SK-N-SH (cell line): Measurements from ENCODE around the gene HNF1A. TPM values are rescaled to one million over a fixed set of nuclear protein-coding genes. Genes with fewer than 3 reads are reported as not detected.

Experiments
- CTCF ChIA-PET: fragments of 300-600, 350-600 bp; formaldehyde crosslinking; extraction: SDS; loops from one replicate; lab custom pipeline; 2021; lab: Yijun Ruan, JAX
- POLR2A ChIA-PET: fragments of 350-600 bp; sonication (Branson Sonifier 250); formaldehyde crosslinking; extraction: SDS; loops from one replicate; lab custom pipeline; 2020; ENCODE audit warnings: antibody characterized with exemption, inconsistent platforms; lab: Yijun Ruan, JAX
- DNase-seq: peaks from one replicate; pipeline ENCODE4 v3.0.0; 2012
- H2AFZ ChIP-seq: fragments of 200-600 bp; sonication (generic); 2 replicates; pipeline ENCODE4 v1.8.1; 2016; ENCODE audit warnings: antibody characterized with exemption, mild to moderate bottlenecking, low read depth
- H3F3A ChIP-seq: fragments of 200-600 bp; sonication (generic); replicated peaks from 2 replicates; pipeline ENCODE3; 2016; ENCODE audit warnings: antibody characterized with exemption, mild to moderate bottlenecking; ENCODE audit not compliant: insufficient read depth
- H3K27ac ChIP-seq, 2 experiments: fragments of 200-500 bp in 1 of 2; fragments of 200-600 bp in 1 of 2; sonication (Bioruptor generic) in 1 of 2; sonication (generic), shearing (Covaris generic) in 1 of 2; 2 replicates each; pipeline versions ENCODE4 v1.5.1 to v1.6.1; 2014 to 2016; ENCODE audit warnings: low read depth in 2 of 2, inconsistent platforms in 1 of 2, low read length in 1 of 2, mild to moderate bottlenecking in 1 of 2, mixed read lengths in 1 of 2
- H3K27me3 ChIP-seq: fragments of 200-600 bp; sonication (generic), shearing (Covaris generic); 2 replicates; pipeline ENCODE4 v1.6.1; 2016; ENCODE audit warnings: mixed run types; ENCODE audit not compliant: insufficient read depth
- H3K36me3 ChIP-seq, 2 experiments: fragments of 200-500 bp in 1 of 2; fragments of 200-600 bp in 1 of 2; sonication (Bioruptor generic) in 1 of 2; sonication (generic) in 1 of 2; replicated peaks in 1 of 2; 2 replicates each; pipeline versions ENCODE3 to v1.5.1; 2014 to 2016; ENCODE audit warnings: low read length in 1 of 2, mild to moderate bottlenecking in 1 of 2; ENCODE audit not compliant: insufficient read depth in 2 of 2, control insufficient read depth in 1 of 2
- H3K4me1 ChIP-seq, 2 experiments: fragments of 200-500 bp in 1 of 2; fragments of 200-600 bp in 1 of 2; sonication (Bioruptor generic) in 1 of 2; sonication (generic), shearing (Covaris generic) in 1 of 2; 2 replicates each; pipeline versions ENCODE4 v1.5.1 to v1.6.1; 2014 to 2016; ENCODE audit warnings: low read depth in 1 of 2, low read length in 1 of 2, mixed run types in 1 of 2; ENCODE audit not compliant: insufficient read depth in 2 of 2, control insufficient read depth in 1 of 2
- H3K4me2 ChIP-seq: fragments of 200-600 bp; sonication (generic), shearing (Covaris generic); 2 replicates; pipeline ENCODE4 v1.6.1; 2017; ENCODE audit warnings: mixed run types
- H3K4me3 ChIP-seq, 2 experiments: fragments of 200-500 bp in 1 of 2; fragments of 200-600 bp in 1 of 2; sonication (Bioruptor generic) in 1 of 2; sonication (generic), shearing (Covaris generic) in 1 of 2; 2 replicates each; pipeline versions ENCODE4 v1.5.1 to v1.8.1; 2014 to 2016; ENCODE audit warnings: low read depth in 2 of 2, inconsistent platforms in 1 of 2, low read length in 1 of 2, mild to moderate bottlenecking in 1 of 2, mixed read lengths in 1 of 2, moderate library complexity in 1 of 2
- H3K79me2 ChIP-seq: fragments of 200-600 bp; sonication (generic); 2 replicates; pipeline ENCODE4 v1.8.1; 2017; ENCODE audit warnings: mild to moderate bottlenecking; ENCODE audit not compliant: insufficient read depth
- H3K9ac ChIP-seq: fragments of 200-600 bp; sonication (generic); 2 replicates; pipeline ENCODE4 v1.6.1; 2017; ENCODE audit warnings: mixed run types
- H3K9me2 ChIP-seq: fragments of 200-600 bp; sonication (generic); 2 replicates; pipeline ENCODE4 v1.6.1; 2017; ENCODE audit warnings: mixed run types
- H3K9me3 ChIP-seq: fragments of 200-600 bp; sonication (generic); 2 replicates; pipeline ENCODE4 v1.6.1; 2017; ENCODE audit warnings: mixed run types, mild to moderate bottlenecking, moderate library complexity
- H4K20me1 ChIP-seq: fragments of 200-600 bp; sonication (generic); 2 replicates; pipeline ENCODE4 v1.6.1; 2017; ENCODE audit warnings: mild to moderate bottlenecking, mixed run types; ENCODE audit not compliant: insufficient read depth
- CHD2 ChIP-seq: fragments of 150-350 bp; IDR thresholded peaks from 2 replicates; pipeline ENCODE4 v1.6.1; 2018; ENCODE audit warnings: low read length; ENCODE audit not compliant: partially characterized antibody
- CTCF ChIP-seq: fragments of 200-600 bp; sonication (generic); IDR thresholded peaks from 2 replicates; pipeline ENCODE4 v1.6.1; 2017; ENCODE audit warnings: antibody characterized with exemption, mild to moderate bottlenecking, moderate library complexity
- ELF1 ChIP-seq: IDR thresholded peaks from 2 replicates; pipeline ENCODE4 v1.4.0; 2012
- FOXJ3 ChIP-seq: sonication (generic); formaldehyde crosslinking; IDR thresholded peaks from 2 replicates; pipeline ENCODE4 v1.5.1; 2020; ENCODE audit warnings: mild to moderate bottlenecking, missing genetic modification reagents
- FOXM1 ChIP-seq: IDR thresholded peaks from 2 replicates; pipeline ENCODE4 v1.4.0; 2012; ENCODE audit warnings: low read depth, mild to moderate bottlenecking
- IRF3 ChIP-seq: fragments of 150-350 bp; IDR thresholded peaks from 2 replicates; pipeline ENCODE4 v1.6.1; 2016; ENCODE audit warnings: mild to moderate bottlenecking, low read depth, low read length
- MAX ChIP-seq: IDR thresholded peaks from 2 replicates; pipeline ENCODE4 v1.4.0; 2012; ENCODE audit warnings: low read depth
- MXI1 ChIP-seq: IDR thresholded peaks from 2 replicates; pipeline ENCODE4 v1.6.1; 2012; ENCODE audit warnings: mild to moderate bottlenecking, low read depth, low read length, improper control_type of control experiment
- RCOR1 ChIP-seq: fragments of 150-350 bp; IDR thresholded peaks from 2 replicates; pipeline ENCODE4 v1.6.1; 2017; ENCODE audit warnings: antibody characterized with exemption, low read length
- REST ChIP-seq: IDR thresholded peaks from 2 replicates; pipeline ENCODE4 v1.6.1; 2012; ENCODE audit warnings: mild to moderate bottlenecking, low read depth, low read length, moderate library complexity
- RXRA ChIP-seq: IDR thresholded peaks from 2 replicates; pipeline ENCODE4 v1.4.0; 2012; ENCODE audit warnings: low read depth, mild to moderate bottlenecking, borderline replicate concordance
- SMC3 ChIP-seq: IDR thresholded peaks from 2 replicates; pipeline ENCODE4 v1.6.1; 2012; ENCODE audit warnings: low read depth, low read length, improper control_type of control experiment
- TAF1 ChIP-seq: IDR thresholded peaks from 2 replicates; pipeline ENCODE4 v1.6.1; 2012; ENCODE audit warnings: low read depth, mild to moderate bottlenecking, low read length, moderate library complexity, borderline replicate concordance
- TCF12 ChIP-seq: IDR thresholded peaks from 2 replicates; pipeline ENCODE4 v1.4.0; 2012
- TEAD4 ChIP-seq: IDR thresholded peaks from 2 replicates; pipeline ENCODE4 v1.4.0; 2012; ENCODE audit warnings: mild to moderate bottlenecking, borderline replicate concordance; ENCODE audit not compliant: insufficient read depth
- USF2 ChIP-seq: fragments of 150-350 bp; IDR thresholded peaks from 2 replicates; pipeline ENCODE4 v1.6.1; 2017; ENCODE audit warnings: antibody characterized with exemption, low read length, low read depth, borderline replicate concordance
- WGBS: methylation state at CpG from one replicate; pipeline ENCODE4 v1.1.6; 2017; ENCODE audit warnings: low lambda C conversion rate; 5-methylcytosine and 5-hydroxymethylcytosine counted together
- polyA plus RNA-seq, 3 experiments: library from polyadenylated mRNA; depleted of rRNA; stranded (reverse); fragments of >200 nt; gene quantifications; 2 replicates each; pipeline ENCODE4 v1.2.3, GENCODE V29; 2012

HNF1A gene
- polyA plus RNA-seq, 1 of the 3 experiments (the other 2 are of a cell fraction), result not detected

- H2AFZ ChIP-seq, result no peak overlapping the region
- no peaks in the 10 kb centered on the region for H3K36me3 ChIP-seq
- H3K4me2 ChIP-seq, result no peak overlapping the region
- H3F3A ChIP-seq, result no peaks in the 10 kb centered on the region
- H3K9ac ChIP-seq, result no peak overlapping the region
- no peaks in the 10 kb centered on the region for H3K79me2 ChIP-seq
- TF ChIP-seq REST (no peak), USF2 (no peak), FOXJ3 (no peak), SMC3 (no peak), RCOR1 (no peak), TAF1 (no peak), TEAD4 (no peak), MXI1 (no peak), CHD2 (no peak), IRF3 (no peak), CTCF (no peak), TCF12 (no peak), FOXM1 (no peak), MAX (no peak), RXRA (no peak), ELF1 (no peak)
- no peaks in the 10 kb centered on the region; the same call in 1 of the 2 replicates for H3K27me3 ChIP-seq
- no peaks in the 10 kb centered on the region for H3K9me2 ChIP-seq
- H3K27ac ChIP-seq, result no peak overlapping the region
- H3K4me3 ChIP-seq, result no peak overlapping the region
- no peaks in the 10 kb centered on the region for H3K9me3 ChIP-seq
- H4K20me1 ChIP-seq, result no peaks in the 10 kb centered on the region
- no peaks in the 10 kb centered on the region for H3K4me1 ChIP-seq
- CTCF ChIA-PET, result interaction anchor here (1.1 to 2.5 kb wide), 3 partner anchors 8 to 410 kb away, joined by 3 to 9 read pairs (median 5); no protein-coding TSS in a partner anchor
- WGBS, result 76% methylated on average over 10 of the region's 11 CpGs
- no peak for DNase-seq
- POLR2A ChIA-PET, result no interaction called here
Observed at GRCh38 chr12:120993496-120993895, 15.2 kb downstream of the HNF1A start.
